GM18858 (cell line): Measurements from ENCODE around the gene EEFSEC.

Experiments used
- ATAC-seq: cut with Tn5 transposase; IDR thresholded peaks from one replicate; pipeline ENCODE4 v1.9.1; 2021; ENCODE audit not compliant: unreplicated experiment

EEFSEC gene

GRCh38 chr3:128270559-128271492 is 117.5 kb downstream of the EEFSEC start:
- ATAC-seq = no peak

- no peak for ATAC-seq
These were observed 118.5 kb downstream of the EEFSEC start for GRCh38 chr3:128271536-128272332.

GRCh38 chr3:128273109-128273840 is 120.0 kb downstream of the EEFSEC start:
- ATAC-seq = no peak

- no peak for ATAC-seq
These were observed 120.7 kb downstream of the EEFSEC start for GRCh38 chr3:128273841-128274573.

GRCh38 chr3:128274837-128275236 is 121.6 kb downstream of the EEFSEC start:
- no peak for ATAC-seq

- no peak for ATAC-seq
These were observed 122.2 kb downstream of the EEFSEC start for GRCh38 chr3:128275316-128276145.

- ATAC-seq = no peak
These were observed 122.8 kb downstream of the EEFSEC start for GRCh38 chr3:128276146-128276435.

- ATAC-seq = no peak
These were observed 123.4 kb downstream of the EEFSEC start for GRCh38 chr3:128276577-128277183.

GRCh38 chr3:128277378-128278069 is 124.2 kb downstream of the EEFSEC start:
- no peak for ATAC-seq

GRCh38 chr3:128278130-128278529 is 124.8 kb downstream of the EEFSEC start:
- ATAC-seq = no peak

- ATAC-seq = no peak
These were observed 125.7 kb downstream of the EEFSEC start for GRCh38 chr3:128278761-128279600.

- no peak for ATAC-seq
These were observed 126.3 kb downstream of the EEFSEC start for GRCh38 chr3:128279601-128279880.

GRCh38 chr3:128280481-128281052 is 127.3 kb downstream of the EEFSEC start:
- ATAC-seq = no peak

- ATAC-seq = no peak
These were observed 127.8 kb downstream of the EEFSEC start for GRCh38 chr3:128281056-128281455.

GRCh38 chr3:128281461-128282367 is 128.4 kb downstream of the EEFSEC start:
- no peak for ATAC-seq

GRCh38 chr3:128282380-128283196 is 129.3 kb downstream of the EEFSEC start:
- ATAC-seq = no peak
